Spinal cord (tissue), 10 donors: ENCODE data around the gene MARCHF10. TPM values are rescaled to one million over a fixed set of nuclear protein-coding genes. Genes with fewer than 3 reads are reported as not detected.

Experiments used
- DNase-seq, 6 donors: peaks; one replicate each; pipeline versions ENCODE4 v3.0.0 to v3.0.0-alpha.2; 2013 to 2015; ENCODE audit warnings: low spot score in 6 of 6, low read depth in 4 of 6
- H3K27ac ChIP-seq: one replicate; pipeline ENCODE4 v1.5.1; 2013; ENCODE audit warnings: low read depth, low read length, control low read depth
- H3K27me3 ChIP-seq: one replicate; pipeline ENCODE4 v1.6.1; 2013; ENCODE audit warnings: low read length; ENCODE audit not compliant: control insufficient read depth, insufficient read depth
- H3K36me3 ChIP-seq: one replicate; pipeline ENCODE4 v1.6.1; 2013; ENCODE audit warnings: low read length; ENCODE audit not compliant: control insufficient read depth, insufficient read depth
- H3K4me1 ChIP-seq: one replicate; pipeline ENCODE4 v1.6.1; 2013; ENCODE audit warnings: low read length; ENCODE audit not compliant: control insufficient read depth, insufficient read depth
- H3K4me3 ChIP-seq: one replicate; pipeline ENCODE4 v1.5.1; 2013; ENCODE audit warnings: low read depth, low read length, control low read depth
- H3K9me3 ChIP-seq: one replicate; pipeline ENCODE4 v1.6.1; 2013; ENCODE audit warnings: low read length; ENCODE audit not compliant: control insufficient read depth, insufficient read depth
- WGBS: methylation state at CpG from one replicate; pipeline ENCODE4 v1.1.5; 2013; ENCODE audit warnings: missing lambda C conversion rate; ENCODE audit not compliant: insufficient coverage; 5-methylcytosine and 5-hydroxymethylcytosine counted together
- polyA plus RNA-seq, 2 donors: library from polyadenylated mRNA; unstranded; fragments of 120-200 nt; gene quantifications; one replicate each; pipeline ENCODE4 v1.2.1, GENCODE V29; 2013; ENCODE audit not compliant: insufficient read length in 2 of 2
- total RNA-seq, 2 donors: library from RNA; depleted of rRNA in 1 of 2; stranded (reverse); fragments of 120-200 nt in 1 of 2; fragments of >200 nt in 1 of 2; gene quantifications; one replicate each; pipeline versions ENCODE4 v1.2.3 to v1.2.4, GENCODE V29; 2013 to 2014
- donor health status: healthy.

The MARCHF10 gene
- total and polyA plus RNA-seq, 4 donors, result 0.59 to 3.6 (median 2.6) TPM

DNA sequence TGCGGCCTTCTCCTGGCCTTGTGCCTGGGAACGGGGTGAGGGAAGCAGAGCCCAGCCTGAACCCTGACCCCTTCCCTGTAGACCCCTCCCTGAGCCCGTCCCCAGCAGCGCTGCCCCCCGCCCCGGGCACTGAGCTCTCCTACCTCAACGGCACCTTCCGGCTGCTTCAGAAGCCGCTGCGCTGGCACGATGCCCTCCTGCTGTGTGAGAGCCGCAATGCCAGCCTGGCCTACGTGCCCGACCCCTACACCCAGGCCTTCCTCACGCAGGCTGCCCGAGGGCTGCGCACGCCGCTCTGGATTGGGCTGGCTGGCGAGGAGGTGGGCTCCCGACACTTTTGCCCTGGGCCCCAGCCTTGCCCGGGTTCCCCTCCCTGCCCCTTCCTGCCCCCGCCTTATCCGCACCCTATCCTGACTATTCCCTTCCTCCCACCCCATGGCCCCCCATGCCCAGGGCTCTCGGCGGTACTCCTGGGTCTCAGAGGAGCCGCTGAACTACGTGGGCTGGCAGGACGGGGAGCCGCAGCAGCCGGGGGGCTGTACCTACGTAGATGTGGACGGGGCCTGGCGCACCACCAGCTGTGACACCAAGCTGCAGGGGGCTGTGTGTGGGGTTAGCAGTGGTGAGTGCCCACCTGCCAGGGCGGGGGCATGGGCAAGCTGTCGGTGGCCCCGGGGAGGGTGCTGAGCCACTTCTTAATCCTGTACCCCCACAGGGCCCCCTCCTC lies 118.5 kb downstream of the MARCHF10 start:
- 85% methylated on average over 31 of the region's 37 CpGs for whole genome bisulfite sequencing
- Histone ChIP-seq H3K4me3 (no peak overlapping the region), H3K27me3 (no peaks in the 10 kb centered on the region), H3K4me1 (peaks cover 35% of the 10 kb centered on the region), H3K36me3 (peaks cover 47% of the 10 kb centered on the region), H3K9me3 (no peaks in the 10 kb centered on the region), H3K27ac (no peak overlapping the region)
- DNase-seq, result no peak

DNA sequence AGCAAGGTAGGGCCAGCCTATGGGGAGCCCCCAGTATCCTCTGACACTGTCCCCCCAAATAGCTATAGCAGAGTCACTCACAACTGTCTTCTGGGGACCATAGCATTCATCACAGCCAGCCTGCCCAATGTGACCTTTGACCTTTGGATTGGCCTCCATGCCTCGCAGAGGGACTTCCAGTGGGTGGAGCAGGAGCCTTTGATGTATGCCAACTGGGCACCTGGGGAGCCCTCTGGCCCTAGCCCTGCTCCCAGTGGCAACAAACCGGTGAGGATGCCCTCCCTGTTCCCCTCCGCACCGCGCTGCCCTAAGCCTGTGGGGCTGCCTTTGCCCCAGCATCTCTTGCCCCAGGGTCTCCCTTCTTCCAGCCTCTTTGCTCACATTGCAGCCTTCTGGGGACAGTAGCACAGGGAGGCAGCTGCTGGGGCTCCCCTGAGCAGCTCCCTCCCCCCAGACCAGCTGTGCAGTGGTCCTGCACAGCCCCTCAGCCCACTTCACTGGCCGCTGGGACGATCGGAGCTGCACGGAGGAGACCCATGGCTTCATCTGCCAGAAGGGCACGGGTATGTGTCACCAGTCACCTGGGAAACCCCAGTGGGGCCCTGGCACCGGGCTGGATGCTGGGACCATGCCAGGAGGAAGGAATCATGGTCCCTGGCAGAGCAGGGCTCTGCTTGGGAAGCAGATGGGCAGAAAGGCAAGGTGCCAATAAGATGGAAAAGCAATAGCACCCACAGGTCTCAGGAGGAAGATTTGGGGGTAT lies 119.5 kb downstream of the MARCHF10 start:
- H3K4me3 ChIP-seq, result no peak overlapping the region
- H3K36me3 ChIP-seq, result peaks cover 47% of the 10 kb centered on the region
- peak in 2 of 6 donors; percentile 68 to 83 for DNase-seq
- H3K4me1 ChIP-seq, result peaks cover 28% of the 10 kb centered on the region
- no peaks in the 10 kb centered on the region for H3K27me3 ChIP-seq
- 53% methylated on average over 11 of the region's 11 CpGs for WGBS
- H3K9me3 ChIP-seq, result no peaks in the 10 kb centered on the region
- H3K27ac ChIP-seq, result no peak overlapping the region

DNA sequence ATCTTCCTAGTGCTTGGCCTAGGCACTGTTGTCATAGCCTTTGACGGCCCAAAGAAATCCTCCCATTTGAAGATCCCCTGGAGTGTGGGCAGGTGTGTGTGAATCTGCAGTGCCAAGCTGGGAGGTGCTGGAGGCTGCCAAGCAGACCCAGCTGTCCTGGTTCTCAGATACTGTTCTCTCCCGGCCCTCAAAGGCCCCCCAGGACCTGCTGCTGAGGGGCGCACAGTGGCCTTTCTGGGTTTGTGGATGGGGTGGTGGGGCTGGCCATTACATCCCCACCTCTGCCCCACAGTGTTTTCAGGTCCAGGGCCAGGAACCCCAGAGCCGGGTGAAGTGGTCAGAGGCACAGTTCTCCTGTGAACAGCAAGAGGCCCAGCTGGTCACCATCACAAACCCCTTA lies 120.1 kb downstream of the MARCHF10 start:
- no peaks in the 10 kb centered on the region for H3K9me3 ChIP-seq
- H3K27me3 ChIP-seq, result no peaks in the 10 kb centered on the region
- peaks cover 26% of the 10 kb centered on the region for H3K4me1 ChIP-seq
- DNase-seq, result no peak
- no peak overlapping the region for H3K27ac ChIP-seq
- no peak overlapping the region for H3K4me3 ChIP-seq
- 94% methylated on average over 2 of the region's 4 CpGs for WGBS
- peaks cover 47% of the 10 kb centered on the region for H3K36me3 ChIP-seq

GRCh38 chr17:62684179-62684578 lies 123.9 kb downstream of the MARCHF10 start:
- peaks cover 30% of the 10 kb centered on the region for H3K4me1 ChIP-seq
- H3K36me3 ChIP-seq, result peaks cover 39% of the 10 kb centered on the region
- DNase-seq, result no peak
- no peak overlapping the region for H3K27ac ChIP-seq
- H3K9me3 ChIP-seq, result no peaks in the 10 kb centered on the region
- 88% methylated on average over 2 of the region's 4 CpGs for WGBS
- no peaks in the 10 kb centered on the region for H3K27me3 ChIP-seq
- no peak overlapping the region for H3K4me3 ChIP-seq

DNA sequence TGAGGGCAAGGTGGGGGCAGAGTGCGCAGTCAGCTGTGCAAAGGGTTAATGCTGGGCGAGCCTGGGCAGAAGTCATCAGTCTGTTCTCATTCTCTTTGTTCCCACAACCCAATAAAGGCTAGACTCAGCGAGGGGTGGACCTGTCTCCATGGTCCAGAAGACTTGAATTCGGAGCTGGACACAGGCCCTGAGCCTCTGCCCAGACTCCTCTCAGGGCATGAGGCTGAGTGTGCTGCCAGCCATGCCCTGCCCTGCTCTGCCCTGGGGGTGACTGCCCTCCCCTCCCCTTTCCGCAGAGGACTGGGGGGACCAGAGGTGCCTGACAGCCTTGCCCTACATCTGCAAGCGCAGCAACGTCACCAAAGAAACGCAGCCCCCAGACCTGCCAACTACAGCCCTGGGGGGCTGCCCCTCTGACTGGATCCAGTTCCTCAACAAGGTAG lies 126.2 kb downstream of the MARCHF10 start:
- peak in 1 of 6 donors; percentile 49 for DNase-seq
- 82% methylated on average over 8 of the region's 8 CpGs for WGBS

GRCh38 chr17:62681061-62681938 lies 126.8 kb downstream of the MARCHF10 start:
- DNase-seq, result no peak
- no peaks in the 10 kb centered on the region for H3K27me3 ChIP-seq
- H3K36me3 ChIP-seq, result peaks cover 42% of the 10 kb centered on the region
- H3K4me1 ChIP-seq, result peaks cover 34% of the 10 kb centered on the region
- 83% methylated on average over 14 of the region's 17 CpGs for WGBS
- no peaks in the 10 kb centered on the region for H3K9me3 ChIP-seq
- no peak overlapping the region for H3K27ac ChIP-seq
- no peak overlapping the region for H3K4me3 ChIP-seq

More for the DNA sequence above, 126.2 kb downstream of the MARCHF10 start:
- no peak overlapping the region for H3K27ac ChIP-seq
- H3K36me3 ChIP-seq, result peaks cover 41% of the 10 kb centered on the region
- H3K9me3 ChIP-seq, result no peaks in the 10 kb centered on the region
- no peak overlapping the region for H3K4me3 ChIP-seq
- peaks cover 29% of the 10 kb centered on the region for H3K4me1 ChIP-seq
- no peaks in the 10 kb centered on the region for H3K27me3 ChIP-seq

DNA sequence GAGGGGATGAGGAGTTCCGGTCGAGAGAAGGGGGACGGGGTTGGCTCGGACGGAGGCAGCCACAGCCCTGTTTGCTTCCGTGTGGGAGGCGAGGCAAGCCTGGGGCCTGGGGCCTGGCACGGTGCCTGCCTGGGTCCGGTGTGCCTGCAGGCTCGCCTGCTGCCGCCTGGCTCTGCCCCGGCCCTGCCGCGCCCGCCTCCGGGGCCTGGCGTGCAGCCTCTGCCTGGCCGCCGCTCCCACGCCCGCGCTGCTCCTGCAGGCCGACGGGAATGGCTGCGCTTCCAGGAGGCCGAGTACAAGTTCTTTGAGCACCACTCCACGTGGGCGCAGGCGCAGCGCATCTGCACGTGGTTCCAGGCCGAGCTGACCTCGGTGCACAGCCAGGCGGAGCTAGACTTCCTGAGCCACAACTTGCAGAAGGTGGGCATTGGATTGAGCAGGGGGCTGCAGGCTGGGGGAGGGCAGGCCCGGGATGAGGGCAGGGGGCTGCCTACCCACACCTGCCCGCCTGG lies 127.5 kb downstream of the MARCHF10 start:
- Histone ChIP-seq H3K4me1 (peaks cover 42% of the 10 kb centered on the region), H3K27ac (no peak overlapping the region), H3K4me3 (no peak overlapping the region), H3K9me3 (no peaks in the 10 kb centered on the region), H3K27me3 (no peaks in the 10 kb centered on the region), H3K36me3 (peaks cover 45% of the 10 kb centered on the region)
- 81% methylated on average over 36 of the region's 36 CpGs for WGBS
- no peak for DNase-seq

DNA sequence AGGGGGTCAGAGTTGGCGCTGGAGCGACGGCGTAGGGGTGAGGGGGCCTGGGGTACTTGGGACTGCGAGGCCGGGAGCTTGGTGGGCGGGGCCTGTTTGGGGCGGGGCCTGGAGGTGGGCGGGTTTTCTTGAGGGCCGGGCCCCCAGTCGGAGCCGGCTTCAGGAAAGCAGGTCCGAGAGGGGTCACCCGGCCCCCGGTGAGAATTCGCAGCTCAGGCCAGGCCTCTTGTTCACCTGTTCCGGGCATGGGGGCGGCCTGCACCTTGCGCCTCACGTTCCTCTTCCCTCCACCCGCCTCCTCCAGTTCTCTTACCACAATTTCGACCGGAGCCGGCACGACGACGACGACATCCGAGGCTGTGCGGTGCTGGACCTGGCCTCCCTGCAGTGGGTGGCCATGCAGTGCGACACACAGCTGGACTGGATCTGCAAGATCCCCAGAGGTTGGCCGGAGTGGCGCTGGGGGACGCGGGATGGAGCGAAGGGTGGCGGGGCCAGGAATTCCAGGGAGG lies 128.2 kb downstream of the MARCHF10 start:
- Histone ChIP-seq H3K36me3 (peaks cover 45% of the 10 kb centered on the region), H3K4me3 (no peak overlapping the region), H3K27ac (no peak overlapping the region), H3K9me3 (no peaks in the 10 kb centered on the region), H3K27me3 (no peaks in the 10 kb centered on the region), H3K4me1 (peaks cover 48% of the 10 kb centered on the region)
- DNase-seq, result no peak
- WGBS, result 88% methylated on average over 37 of the region's 37 CpGs
